Measurements from ENCODE around the gene PAIP1.
"Not testable (repeated sequence)": the region's sequence is repeated elsewhere in the genome, so short reads cannot be mapped to it uniquely, and the experiment has no call there.

Gene PAIP1

GRCh38 chr5:43582082-43583005 lies 25.5 kb upstream of the PAIP1 start:
- H3K27me3 Mint-ChIP-seq, result no peaks in the 10 kb centered on the region
- peaks cover 12% of the 10 kb centered on the region for H3K36me3 Mint-ChIP-seq
- no peak for DNase-seq
- CTCF ChIA-PET, result no interaction called here
- H3K4me3 Mint-ChIP-seq, result no peak overlapping the region
- no peaks in the 10 kb centered on the region for H3K4me1 Mint-ChIP-seq
- H3K27ac Mint-ChIP-seq, result no peak overlapping the region
- no peaks in the 10 kb centered on the region for H3K9me3 Mint-ChIP-seq

DNA sequence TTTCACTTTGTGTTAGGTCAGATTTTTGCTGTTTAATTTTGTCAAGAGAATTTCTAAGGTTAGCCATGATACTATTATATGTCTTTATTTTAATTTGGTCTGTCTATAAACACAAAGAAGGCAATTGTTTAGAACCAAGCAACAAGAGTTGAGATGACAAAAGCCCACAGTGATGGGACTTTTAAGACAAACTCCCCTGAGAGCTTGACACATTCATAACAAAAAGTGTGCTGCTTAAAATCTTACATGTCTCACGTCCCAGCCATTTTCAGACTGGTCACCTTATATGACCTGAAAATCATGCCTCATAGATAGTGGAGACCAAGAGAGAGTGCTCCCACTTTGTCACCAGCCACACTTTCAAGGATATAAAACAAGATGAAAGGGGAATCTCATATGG lies 24.5 kb upstream of the PAIP1 start:
- no peak for DNase-seq
- Mint-ChIP-seq H3K36me3 (peaks cover 14% of the 10 kb centered on the region), H3K4me1 (no peaks in the 10 kb centered on the region), H3K27ac (no peak overlapping the region), H3K9me3 (peaks cover under 1% of the 10 kb centered on the region), H3K4me3 (no peak overlapping the region), H3K27me3 (no peaks in the 10 kb centered on the region)
- CTCF ChIA-PET, result no interaction called here

DNA sequence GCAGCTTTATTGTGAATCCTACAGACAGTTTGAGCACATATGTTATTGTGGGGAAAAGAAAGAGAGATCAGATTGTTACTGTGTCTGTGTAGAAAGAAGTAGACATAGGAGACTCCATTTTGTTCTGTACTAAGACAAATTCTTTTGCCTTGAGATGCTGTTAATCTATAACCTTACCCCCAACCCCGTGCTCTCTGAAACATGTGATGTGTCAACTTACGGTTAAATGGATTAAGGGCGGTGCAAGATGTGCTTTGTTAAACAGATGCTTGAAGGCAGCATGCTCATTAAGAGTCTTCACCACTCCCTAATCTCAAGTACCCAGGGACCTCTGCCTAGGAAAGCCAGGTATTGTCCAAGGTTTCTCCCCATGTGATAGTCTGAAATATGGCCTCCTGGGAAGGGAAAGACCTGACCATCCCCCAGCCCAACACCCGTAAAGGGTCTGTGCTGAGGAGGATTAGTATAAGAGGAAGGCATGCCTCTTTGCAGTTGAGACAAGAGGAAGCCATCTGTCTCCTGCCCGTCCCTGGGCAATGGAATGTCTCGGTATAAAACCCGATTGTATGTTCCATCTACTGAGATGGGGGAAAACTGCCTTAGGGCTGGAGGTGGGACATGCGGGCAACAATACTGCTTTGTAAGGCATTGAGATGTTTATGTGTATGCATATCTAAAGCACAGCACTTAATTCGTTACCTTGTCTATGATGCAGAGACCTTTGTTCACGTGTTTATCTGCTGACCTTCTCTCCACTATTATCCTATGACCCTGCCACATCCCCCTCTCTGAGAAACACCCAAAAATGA lies 23.7 kb upstream of the PAIP1 start:
- H3K4me1 Mint-ChIP-seq, H3K27ac Mint-ChIP-seq, DNase-seq, CTCF ChIA-PET, H3K4me3 Mint-ChIP-seq, H3K9me3 Mint-ChIP-seq, H3K27me3 Mint-ChIP-seq: not testable (repeated sequence)
- H3K36me3 Mint-ChIP-seq, result peaks cover 20% of the 10 kb centered on the region

GRCh38 chr5:43573058-43573457 lies 16.2 kb upstream of the PAIP1 start:
- H3K27ac Mint-ChIP-seq, result no peak overlapping the region
- H3K27me3 Mint-ChIP-seq, result no peaks in the 10 kb centered on the region
- CTCF ChIA-PET, result no interaction called here
- no peak overlapping the region for H3K4me3 Mint-ChIP-seq
- H3K36me3 Mint-ChIP-seq, result peaks cover 20% of the 10 kb centered on the region
- DNase-seq, result no peak
- H3K4me1 Mint-ChIP-seq, result no peaks in the 10 kb centered on the region
- H3K9me3 Mint-ChIP-seq, result peaks cover 2% of the 10 kb centered on the region

DNA sequence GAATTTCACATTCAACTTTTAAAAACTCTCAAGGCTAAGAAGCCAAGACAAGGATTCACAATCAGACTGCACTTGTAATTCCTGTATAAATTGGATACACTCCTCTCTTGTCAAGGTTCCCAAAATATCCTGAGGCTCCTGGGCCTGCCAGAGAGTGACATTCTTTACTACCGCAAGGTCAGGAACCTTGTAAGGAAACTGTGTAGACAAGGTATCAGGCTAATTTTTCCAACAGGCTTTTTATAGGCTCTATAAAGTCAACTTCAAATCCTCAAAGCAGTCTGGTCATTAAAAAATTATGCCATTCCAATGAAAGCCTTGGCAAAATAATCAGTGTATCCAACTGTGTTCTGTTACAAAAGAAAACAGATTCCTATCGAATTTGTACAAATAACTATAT lies 15.5 kb upstream of the PAIP1 start:
- no peak overlapping the region for H3K27ac Mint-ChIP-seq
- peaks cover 20% of the 10 kb centered on the region for H3K36me3 Mint-ChIP-seq
- H3K4me3 Mint-ChIP-seq, result no peak overlapping the region
- CTCF ChIA-PET, result no interaction called here
- H3K9me3 Mint-ChIP-seq, result peaks cover 2% of the 10 kb centered on the region
- no peaks in the 10 kb centered on the region for H3K4me1 Mint-ChIP-seq
- H3K27me3 Mint-ChIP-seq, result no peaks in the 10 kb centered on the region
- DNase-seq, result no peak

GRCh38 chr5:43571237-43571636 lies 14.4 kb upstream of the PAIP1 start:
- H3K27me3 Mint-ChIP-seq, result no peaks in the 10 kb centered on the region
- H3K4me1 Mint-ChIP-seq, result no peaks in the 10 kb centered on the region
- no peaks in the 10 kb centered on the region for H3K9me3 Mint-ChIP-seq
- H3K27ac Mint-ChIP-seq, result no peak overlapping the region
- CTCF ChIA-PET, result no interaction called here
- no peak overlapping the region for H3K4me3 Mint-ChIP-seq
- no peak for DNase-seq
- H3K36me3 Mint-ChIP-seq, result peaks cover 13% of the 10 kb centered on the region

- CTCF ChIA-PET, result no interaction called here
- DNase-seq, result no peak
- Mint-ChIP-seq H3K4me1 (no peaks in the 10 kb centered on the region), H3K36me3 (peaks cover 8% of the 10 kb centered on the region), H3K9me3 (no peaks in the 10 kb centered on the region), H3K27me3 (no peaks in the 10 kb centered on the region), H3K27ac (no peak overlapping the region), H3K4me3 (no peak overlapping the region)
These were observed 13.7 kb upstream of the PAIP1 start for GRCh38 chr5:43570450-43571158.

- H3K4me3 Mint-ChIP-seq, result no peak overlapping the region
- H3K4me1 Mint-ChIP-seq, result no peaks in the 10 kb centered on the region
These were observed 12.4 kb upstream of the PAIP1 start for GRCh38 chr5:43569236-43569746.

DNA sequence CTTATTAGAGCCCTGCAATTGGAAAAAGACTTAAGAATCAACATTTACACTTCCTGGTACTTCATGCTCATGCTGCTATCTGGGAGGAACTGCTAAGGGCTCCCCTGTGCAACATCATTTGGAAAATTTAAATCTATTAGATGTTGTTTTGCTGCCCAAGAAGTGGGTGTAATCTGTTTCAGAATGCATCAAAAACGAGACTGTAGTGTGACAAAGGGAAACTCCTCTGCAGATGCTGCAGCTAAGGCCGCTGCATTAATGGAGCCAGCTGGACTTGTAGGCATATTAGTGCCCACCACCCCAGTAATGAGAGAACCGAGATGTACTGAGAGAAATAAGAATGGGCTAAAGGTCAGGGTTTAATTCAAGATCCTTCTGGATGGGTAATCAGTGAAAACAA lies 11.1 kb upstream of the PAIP1 start:
- Mint-ChIP-seq H3K36me3 (no peaks in the 10 kb centered on the region), H3K4me1 (no peaks in the 10 kb centered on the region), H3K4me3 (no peak overlapping the region), H3K27me3 (no peaks in the 10 kb centered on the region), H3K9me3 (no peaks in the 10 kb centered on the region), H3K27ac (no peak overlapping the region)
- no peak for DNase-seq
- CTCF ChIA-PET, result no interaction called here

More at GRCh38 chr5:43569236-43569746, 12.4 kb upstream of the PAIP1 start:
- no peaks in the 10 kb centered on the region for H3K27me3 Mint-ChIP-seq
- CTCF ChIA-PET, result no interaction called here
- DNase-seq, result no peak
- no peaks in the 10 kb centered on the region for H3K9me3 Mint-ChIP-seq
- no peak overlapping the region for H3K27ac Mint-ChIP-seq
- H3K36me3 Mint-ChIP-seq, result no peaks in the 10 kb centered on the region

DNA sequence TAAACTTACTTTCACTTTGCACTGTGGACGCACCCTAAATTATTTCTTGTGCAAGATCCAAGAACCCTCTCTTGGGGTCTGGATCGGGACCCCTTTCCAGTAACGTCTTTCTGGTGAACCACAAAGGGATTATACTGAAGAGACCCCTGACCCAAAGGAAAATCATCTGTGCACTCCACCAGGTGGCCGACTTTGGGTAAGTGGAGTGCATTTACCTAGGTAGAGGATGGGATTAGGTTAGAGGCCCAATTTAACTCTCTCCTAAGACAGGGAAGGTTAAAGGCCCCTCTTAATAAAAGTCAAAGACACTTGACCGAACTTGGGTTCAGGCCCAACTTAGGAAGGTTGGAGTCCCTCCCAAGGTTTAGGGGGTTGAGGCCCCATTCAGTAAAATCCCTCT lies 8.2 kb upstream of the PAIP1 start:
- Mint-ChIP-seq H3K27me3 (peaks cover 13% of the 10 kb centered on the region), H3K27ac (no peak overlapping the region), H3K9me3 (no peaks in the 10 kb centered on the region), H3K4me1 (no peaks in the 10 kb centered on the region), H3K4me3 (no peak overlapping the region), H3K36me3 (no peaks in the 10 kb centered on the region)
- CTCF ChIA-PET, result no interaction called here
- DNase-seq, result no peak

DNA sequence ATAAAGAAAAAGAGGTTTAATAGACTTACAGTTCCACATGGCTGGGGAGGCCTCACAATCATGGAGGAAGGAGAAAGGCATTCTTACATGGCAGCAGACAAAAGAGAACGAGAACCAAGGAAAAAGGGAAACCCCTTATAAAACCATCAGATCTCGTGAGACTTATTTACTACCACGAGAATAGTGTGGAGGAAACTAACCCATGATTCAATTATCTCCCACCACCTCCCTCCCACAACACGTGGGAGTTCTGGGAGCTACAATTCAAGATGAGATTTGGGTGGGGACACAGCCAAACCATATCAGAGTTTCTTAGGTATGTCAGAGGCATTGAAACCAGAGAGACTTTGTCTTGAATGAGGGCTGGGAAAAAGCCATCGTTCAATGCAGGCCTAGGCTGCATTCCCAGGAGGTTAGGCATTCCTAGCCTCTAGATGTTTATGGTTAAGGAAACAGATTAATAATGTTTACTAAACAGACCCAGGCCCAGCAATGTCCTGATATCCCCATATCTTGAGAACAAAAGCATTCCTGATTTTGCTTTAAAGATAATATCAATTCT lies 7.5 kb upstream of the PAIP1 start:
- H3K4me3 Mint-ChIP-seq, result no peak overlapping the region
- H3K9me3 Mint-ChIP-seq, result no peaks in the 10 kb centered on the region
- H3K36me3 Mint-ChIP-seq, result no peaks in the 10 kb centered on the region
- H3K27ac Mint-ChIP-seq, result no peak overlapping the region
- no peaks in the 10 kb centered on the region for H3K4me1 Mint-ChIP-seq
- no peak for DNase-seq
- CTCF ChIA-PET, result no interaction called here
- H3K27me3 Mint-ChIP-seq, result peaks cover 13% of the 10 kb centered on the region

DNA sequence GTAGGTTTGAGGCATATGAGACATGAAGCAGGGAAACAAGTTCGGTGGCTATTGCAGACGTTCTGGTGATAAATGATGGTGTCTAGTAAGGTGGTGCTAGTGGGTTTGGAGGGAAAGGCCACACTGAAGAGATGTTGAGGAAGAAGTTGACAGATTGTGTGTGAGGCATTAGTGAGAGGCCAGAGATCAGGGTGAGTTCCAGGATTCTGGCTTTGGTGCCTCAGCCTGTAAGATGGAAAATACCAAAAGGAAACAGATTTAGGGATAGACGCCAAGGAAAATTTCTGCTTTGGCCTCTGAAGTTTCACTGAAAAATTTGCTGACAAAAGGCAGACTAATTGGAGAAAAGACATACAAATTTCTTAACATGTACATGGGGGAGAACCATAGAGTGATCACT lies 6.4 kb upstream of the PAIP1 start:
- Mint-ChIP-seq H3K27ac (no peak overlapping the region), H3K36me3 (no peaks in the 10 kb centered on the region), H3K9me3 (no peaks in the 10 kb centered on the region), H3K27me3 (peaks cover 13% of the 10 kb centered on the region), H3K4me1 (peaks cover 3% of the 10 kb centered on the region), H3K4me3 (no peak overlapping the region)
- CTCF ChIA-PET, result no interaction called here
- DNase-seq, result no peak

DNA sequence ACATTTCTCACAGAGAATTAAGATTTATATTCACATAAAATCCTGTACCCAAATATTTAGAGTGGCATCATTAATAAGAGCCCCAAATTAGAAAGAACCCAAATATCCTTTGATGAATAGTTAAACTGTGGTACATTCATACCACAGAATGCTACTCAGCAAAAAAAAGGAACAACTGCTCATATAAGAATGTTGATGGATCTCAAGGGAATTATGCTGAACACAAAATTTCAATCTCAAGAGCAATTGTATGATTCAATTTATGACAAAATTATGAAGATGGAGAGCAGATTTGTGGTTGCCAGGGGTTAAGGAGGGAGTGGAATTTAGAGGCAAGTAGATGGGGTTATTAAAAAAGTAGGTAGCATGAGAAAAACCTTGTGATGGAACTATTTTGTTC lies 4.5 kb upstream of the PAIP1 start:
- no peaks in the 10 kb centered on the region for H3K9me3 Mint-ChIP-seq
- H3K36me3 Mint-ChIP-seq, result no peaks in the 10 kb centered on the region
- peaks cover 16% of the 10 kb centered on the region for H3K27me3 Mint-ChIP-seq
- H3K4me3 Mint-ChIP-seq, result no peak overlapping the region
- DNase-seq, result no peak
- peaks cover 10% of the 10 kb centered on the region for H3K4me1 Mint-ChIP-seq
- CTCF ChIA-PET, result no interaction called here
- no peak overlapping the region for H3K27ac Mint-ChIP-seq

DNA sequence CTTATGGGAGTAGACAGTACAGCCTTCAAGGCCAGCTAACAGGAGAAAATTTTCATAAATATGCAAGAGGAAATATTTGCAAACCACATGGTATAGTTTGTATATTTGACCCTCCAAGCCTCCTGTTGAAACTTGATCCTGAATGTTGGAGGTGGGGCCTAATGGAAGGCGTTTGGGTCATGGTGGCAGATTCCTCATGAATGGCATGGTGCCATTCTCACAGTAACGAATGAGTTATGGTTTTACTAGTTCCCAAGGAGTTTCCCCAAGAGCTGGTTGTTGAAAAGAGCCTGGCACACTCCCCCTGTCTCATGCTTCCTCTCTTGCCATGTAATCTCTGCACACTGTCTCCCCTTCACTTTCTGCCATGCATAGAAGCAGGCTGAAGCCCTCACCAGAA lies 3.3 kb upstream of the PAIP1 start:
- peaks cover 10% of the 10 kb centered on the region for H3K4me1 Mint-ChIP-seq
- peaks cover 5% of the 10 kb centered on the region for H3K36me3 Mint-ChIP-seq
- H3K27me3 Mint-ChIP-seq, result peaks cover 16% of the 10 kb centered on the region
- CTCF ChIA-PET, result no interaction called here
- no peak overlapping the region for H3K27ac Mint-ChIP-seq
- no peaks in the 10 kb centered on the region for H3K9me3 Mint-ChIP-seq
- no peak for DNase-seq
- no peak overlapping the region for H3K4me3 Mint-ChIP-seq
